MM.1S (cell line): ENCODE data around the gene CLSTN1.

Experiments used
- CTCF ChIP-seq: fragments of 300-600 bp; sonication (generic); IDR thresholded peaks from 2 replicates; pipeline ENCODE4 v1.5.1; 2016; ENCODE audit warnings: antibody characterized with exemption, low read length, mixed read lengths
- EZH2 ChIP-seq: fragments of 300-600 bp; sonication (generic); optimal IDR thresholded peaks from 2 replicates; pipeline ENCODE3; 2017; ENCODE audit warnings: low read depth, mild to moderate bottlenecking, antibody characterized with exemption, low read length, mixed read lengths

- no peak for TF ChIP-seq CTCF
- TF ChIP-seq EZH2, result no peak
Measured at GRCh38 chr1:9730096-9730901, 93.5 kb downstream of the CLSTN1 start.
